Activated CD4-positive, alpha-beta T cell treated with anti-CD3 and anti-CD28 coated beads for 48 hours (primary cell): ENCODE measurements around the gene LRP8.

Source experiments
- DNase-seq: peaks from one replicate; pipeline ENCODE4 v3.0.0-alpha.2; 2020

The LRP8 gene

GRCh38 chr1:53359225-53359933 lies 31.5 kb upstream of the LRP8 start:
- no peak for DNase-seq

- no peak for DNase-seq
Measured at GRCh38 chr1:53356637-53357036, 28.8 kb upstream of the LRP8 start.

GRCh38 chr1:53354119-53354518 lies 26.2 kb upstream of the LRP8 start:
- DNase-seq = no peak

DNA sequence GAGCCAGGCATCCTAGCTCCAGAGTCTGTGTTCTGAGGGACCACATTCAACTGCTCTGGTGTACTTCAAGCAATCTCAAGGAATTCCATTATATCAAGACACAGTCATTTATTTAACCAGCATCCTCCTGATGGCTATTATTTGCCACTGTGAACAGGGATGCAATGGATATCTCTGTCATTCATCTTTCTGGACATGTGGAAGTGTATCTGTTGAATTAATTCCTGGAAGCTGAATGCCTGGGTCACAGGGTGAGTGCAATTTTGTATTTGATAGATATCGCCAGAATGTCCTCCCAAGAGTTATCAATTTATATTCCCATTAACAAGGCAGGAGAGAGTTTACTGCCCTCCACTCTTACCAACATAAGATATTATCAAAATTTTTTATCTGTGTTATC lies 24.7 kb upstream of the LRP8 start:
- no peak for DNase-seq

DNA sequence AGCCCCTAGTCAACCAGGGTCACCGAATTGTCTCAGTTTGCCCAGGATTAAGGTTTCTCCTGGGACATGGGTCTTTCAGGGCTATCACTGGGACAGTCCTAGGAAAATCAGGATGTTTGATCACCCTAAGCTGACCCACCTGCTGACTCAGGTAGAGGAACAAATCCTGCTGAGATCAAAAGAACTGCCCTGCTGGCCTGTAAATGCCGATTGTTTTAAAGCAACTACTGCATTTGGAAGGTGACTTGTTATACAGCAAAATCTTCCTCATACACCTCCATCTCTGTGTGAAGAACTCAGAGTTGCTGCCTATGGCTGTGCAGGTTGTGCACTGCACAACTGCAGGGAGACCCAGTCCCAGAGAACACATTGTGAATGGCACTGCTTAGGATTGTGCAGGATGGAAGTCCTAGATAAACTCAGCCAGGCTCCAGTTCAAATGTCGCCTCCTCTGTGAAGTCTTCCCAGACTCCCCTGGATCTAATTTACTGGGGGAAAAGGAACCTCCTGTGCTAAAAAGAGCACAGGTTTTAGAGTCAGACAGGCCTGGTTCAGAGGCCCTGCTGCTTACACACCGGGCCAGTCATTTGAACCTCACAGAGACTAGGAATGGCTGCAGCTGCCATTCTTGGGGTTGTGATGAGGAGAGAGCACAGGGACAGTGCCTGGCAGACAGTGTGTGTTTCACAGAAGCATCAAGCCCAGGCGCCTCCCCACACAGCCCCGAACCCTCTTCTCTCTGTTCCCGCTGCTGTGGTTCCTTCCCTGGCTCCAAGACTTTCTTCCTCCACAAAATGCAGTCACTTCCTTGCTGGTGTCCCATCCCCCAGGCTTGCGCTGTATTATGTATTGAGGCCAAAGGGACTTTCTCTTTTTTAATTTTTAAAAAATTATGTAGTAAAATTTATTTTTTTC lies 23.2 kb upstream of the LRP8 start:
- no peak for DNase-seq

DNA sequence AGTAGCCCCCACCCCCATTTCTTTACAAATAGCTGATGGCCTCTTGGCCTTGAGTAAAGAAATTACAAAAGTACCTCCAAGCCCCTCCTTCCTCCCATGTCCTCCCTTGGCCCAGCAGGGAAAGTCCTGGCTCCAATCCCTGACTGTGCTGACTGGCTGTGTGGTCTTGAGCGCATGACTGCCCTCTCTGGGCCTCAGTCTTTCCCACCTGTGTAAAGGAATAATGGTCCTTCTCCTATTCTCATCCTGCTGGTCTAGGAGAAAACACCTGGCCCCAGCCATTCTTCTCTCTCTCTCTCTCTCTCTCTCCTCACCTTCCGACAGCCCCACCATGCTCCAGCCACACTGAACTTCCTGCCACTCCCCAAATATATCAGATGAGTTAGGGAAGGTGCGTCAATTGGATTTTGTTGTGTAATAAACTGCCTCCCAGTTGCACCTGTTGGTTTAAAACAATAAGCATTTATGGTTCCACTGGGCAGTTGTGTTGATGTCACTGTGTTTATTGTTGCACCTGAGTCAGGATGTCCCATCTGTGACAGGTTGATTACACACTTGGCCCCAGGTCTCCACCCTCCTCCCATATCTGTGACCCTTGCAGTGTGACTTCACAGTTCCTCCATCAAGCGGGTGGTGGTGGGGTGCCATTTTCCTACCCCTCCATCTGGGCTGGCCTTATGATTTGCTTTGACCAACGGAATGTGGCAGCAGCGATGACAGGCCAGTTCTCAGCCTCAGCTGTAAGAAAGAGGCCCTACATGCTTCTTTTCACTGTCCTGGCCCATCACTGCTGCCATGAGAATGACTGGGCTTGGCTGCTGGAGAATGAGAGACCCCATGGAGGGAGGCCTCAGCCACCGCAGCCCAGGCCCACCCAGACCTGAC lies 22.3 kb upstream of the LRP8 start:
- no peak for DNase-seq

GRCh38 chr1:53349369-53349835 lies 21.5 kb upstream of the LRP8 start:
- no peak for DNase-seq

- no peak for DNase-seq
Measured at GRCh38 chr1:53348486-53349368, 20.9 kb upstream of the LRP8 start.

- DNase-seq = no peak
Measured at GRCh38 chr1:53346814-53347176, 18.9 kb upstream of the LRP8 start.

DNA sequence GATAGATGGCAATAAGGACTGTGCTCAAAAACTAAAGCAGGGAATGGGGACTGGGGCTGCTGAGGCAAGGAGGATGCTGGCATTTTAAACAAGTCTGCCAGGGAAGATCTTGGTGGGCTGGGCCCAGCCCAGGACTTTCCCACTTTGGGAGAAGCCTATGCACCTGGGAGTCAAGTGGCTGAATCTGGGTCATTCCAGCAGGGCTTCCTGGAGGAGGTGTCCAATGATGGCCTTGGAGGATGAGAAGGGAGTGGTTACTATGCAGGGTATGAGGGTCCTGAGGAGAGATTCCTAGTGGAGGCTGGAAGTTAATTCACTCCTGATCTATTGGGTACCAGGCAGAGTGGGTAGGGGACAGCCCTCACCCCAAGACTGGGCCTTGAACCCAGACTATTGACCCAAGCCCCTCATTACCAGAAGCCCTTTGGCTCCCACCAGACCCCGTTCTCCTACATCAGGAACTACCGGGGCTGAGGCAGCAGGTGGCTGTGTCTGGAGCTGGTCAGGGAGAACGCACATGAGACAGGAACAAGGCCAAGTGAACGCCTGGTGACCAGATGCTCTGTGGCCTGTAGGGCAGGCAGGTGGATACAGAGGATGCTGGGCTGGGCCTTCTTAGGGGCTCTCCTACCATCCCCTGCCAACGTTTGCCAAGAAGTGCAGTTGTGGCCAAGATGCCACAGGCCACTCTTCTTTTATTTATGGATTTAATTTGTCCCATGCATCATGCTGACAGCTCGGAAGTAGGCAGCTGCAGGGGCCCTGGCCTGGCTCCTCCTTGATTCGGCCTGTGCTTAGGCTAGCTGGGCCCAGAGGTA lies 18.3 kb upstream of the LRP8 start:
- DNase-seq = no peak

DNA sequence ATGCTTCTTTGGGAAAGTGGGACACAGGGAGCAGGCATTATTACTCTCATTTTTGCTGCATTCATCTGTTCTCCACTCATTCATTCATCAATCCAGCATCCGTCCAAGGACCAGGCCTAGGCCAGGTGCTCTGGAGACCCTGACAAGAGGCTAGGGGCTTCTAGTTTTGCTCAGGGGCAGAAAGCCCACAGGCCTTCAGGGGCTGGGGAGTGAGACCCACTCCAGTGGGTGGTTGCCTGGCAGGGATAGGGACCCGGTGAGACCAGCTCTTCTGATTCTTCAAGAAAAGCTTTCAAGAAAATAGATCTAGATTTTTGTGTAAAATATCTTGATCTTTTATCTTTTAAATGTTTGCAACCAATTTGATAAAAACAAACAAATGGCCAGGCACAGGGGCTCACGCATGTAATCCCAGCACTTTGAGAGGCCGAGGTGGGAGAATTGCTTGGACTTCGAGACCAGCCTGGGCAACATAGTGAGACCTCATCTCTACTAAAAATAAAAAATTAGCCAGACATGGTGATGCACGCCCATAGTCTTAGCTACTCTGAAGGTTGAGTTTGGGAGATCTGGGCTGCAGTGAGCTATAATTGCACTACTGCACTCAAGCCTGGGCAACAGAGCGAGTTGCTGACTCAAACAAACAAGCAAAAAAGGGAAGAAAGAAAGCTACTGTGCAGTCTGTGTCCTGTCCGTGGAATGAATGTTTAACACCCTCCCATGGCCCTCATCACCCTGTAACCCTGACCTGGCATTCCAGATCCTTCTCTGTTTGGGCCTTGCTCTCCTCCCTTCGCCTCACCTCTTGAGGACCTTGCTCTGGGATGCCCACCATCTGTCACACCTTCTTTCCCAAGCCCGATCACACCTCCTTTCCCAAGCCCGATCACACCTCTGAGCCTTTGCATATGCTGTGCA lies 17.3 kb upstream of the LRP8 start:
- no peak for DNase-seq

DNA sequence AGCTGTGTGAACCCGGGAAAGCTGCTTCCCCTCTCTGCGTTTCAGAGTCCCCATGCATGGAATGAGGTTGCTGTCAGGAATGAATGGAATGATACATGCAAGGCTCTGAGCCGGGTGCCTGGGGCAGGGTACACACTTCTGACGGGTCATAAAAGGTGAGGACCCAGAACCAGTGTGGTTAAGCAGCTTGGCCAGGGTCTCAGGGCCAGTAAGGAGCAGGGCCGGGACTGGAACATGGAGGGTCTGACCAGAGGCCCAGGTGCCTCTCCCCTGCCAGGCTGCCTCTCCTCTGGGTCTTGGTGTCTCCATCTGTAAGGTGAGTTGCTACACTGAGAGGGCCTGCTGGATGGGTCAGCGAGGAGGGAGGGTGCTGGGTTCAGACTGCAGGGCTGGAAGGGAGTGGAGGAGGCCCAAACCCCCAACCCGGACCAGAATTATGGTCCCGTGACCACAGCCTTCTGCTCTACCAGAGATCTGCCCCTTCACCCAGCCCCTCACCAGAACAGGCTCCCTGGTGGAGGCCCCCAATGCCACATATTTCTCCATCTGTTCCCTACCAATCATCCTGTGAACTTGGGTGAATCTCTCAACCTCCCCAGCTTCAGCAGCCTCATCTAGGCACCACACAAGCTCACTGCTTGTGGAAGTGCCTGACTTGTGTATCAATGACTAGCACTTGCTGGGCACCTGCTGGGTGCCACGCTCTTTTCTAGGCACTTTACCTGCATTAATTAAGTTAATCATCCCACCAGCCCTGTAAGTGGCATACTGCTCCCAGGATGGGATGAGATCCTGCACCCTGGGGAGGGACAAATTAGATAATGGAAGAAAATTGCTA lies 16.2 kb upstream of the LRP8 start:
- DNase-seq = no peak

DNA sequence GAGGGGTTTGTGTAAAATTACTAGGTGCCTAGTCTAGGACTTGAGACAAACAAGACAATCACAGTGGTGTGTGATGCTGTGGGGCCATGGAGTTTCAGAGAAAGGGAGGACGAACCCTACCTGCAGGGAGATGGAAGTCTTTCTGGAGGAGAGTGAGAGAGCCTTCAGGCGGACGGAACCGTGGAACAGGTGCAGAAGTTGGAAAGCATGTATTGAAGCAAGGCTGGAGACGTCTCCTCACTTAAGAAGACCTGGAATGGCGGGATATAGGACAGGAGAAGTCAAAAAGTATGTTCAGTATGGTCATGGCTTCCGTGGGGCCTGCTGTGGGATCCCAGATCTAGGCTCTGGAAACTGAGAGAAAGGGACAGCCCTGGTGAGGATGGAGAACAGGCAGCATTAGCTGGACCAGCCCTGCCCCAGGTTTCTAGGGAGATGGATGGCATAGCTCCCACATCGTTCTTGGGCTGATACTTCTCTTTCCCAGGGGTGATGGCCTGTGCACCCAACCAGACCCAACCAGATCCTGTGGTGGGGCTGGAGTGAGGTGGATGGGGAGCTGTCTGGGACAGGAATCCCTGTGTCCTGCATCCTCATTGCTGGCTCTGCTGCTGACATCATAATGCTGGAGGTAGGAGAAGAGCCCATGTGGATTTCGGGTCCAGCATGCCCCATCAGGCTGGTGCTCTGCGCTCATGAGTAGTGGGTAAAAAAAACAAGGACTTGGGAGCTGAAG lies 15.0 kb upstream of the LRP8 start:
- DNase-seq = no peak

- no peak for DNase-seq
Measured at GRCh38 chr1:53341961-53342707, 14.3 kb upstream of the LRP8 start.

- DNase-seq = no peak
Measured at GRCh38 chr1:53341521-53341895, 13.6 kb upstream of the LRP8 start.

DNA sequence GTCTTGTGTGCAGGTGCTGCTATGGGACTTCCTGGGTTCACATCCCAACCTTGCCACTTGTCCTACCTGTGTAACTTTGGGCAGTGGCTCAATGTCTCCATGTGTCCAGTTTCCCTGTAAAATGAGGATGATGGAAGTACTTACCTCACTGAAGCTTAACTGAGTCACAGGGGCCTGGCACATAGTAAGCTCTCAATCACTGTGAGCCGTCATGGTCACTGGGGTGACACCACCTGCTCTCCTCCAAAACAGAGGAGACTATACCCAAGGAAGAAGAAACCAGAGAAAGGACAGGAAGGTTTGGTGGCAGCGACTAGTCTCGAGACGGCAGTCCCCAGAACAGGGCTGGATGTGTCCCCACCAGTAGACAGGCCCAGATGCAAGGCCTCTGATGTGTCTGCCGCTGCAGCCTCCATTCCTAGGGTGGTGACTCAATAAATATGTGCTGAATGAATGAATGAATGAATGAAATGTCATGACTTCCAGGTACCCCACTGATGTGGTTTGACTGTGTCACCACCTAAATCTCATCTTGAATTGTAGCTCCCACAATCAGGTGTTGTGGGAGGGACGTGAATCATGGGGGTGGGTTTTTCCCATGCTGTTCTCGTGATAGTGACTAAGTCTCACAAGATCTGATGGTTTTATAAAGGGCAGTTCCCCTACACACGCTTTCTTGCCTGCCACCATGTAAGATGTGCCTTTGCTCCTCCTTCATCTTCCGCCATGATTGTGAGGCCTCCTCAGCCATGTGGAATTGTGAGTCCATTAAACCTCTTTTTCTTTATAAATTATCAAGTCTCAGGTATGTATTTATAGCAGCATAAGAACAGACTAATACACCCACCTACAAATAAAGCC lies 13.0 kb upstream of the LRP8 start:
- peak; percentile 64 for DNase-seq
